ENCODE results near the gene KIF18B. TPM values are rescaled to one million over a fixed set of nuclear protein-coding genes. Genes with fewer than 3 reads are reported as not detected.

KIF18B gene
- total and polyA plus RNA-seq, 2 donors (not counting 1 experiment from before 2014, with no cell fraction given), result 0.99 to 2.5 TPM

- H3K36me3 ChIP-seq (ENCODE audit: control insufficient read depth, insufficient read depth, low read length), result no peaks in the 10 kb centered on the region
- peaks cover 17% of the 10 kb centered on the region for H3K27me3 ChIP-seq (ENCODE audit: control insufficient read depth, insufficient read depth, low read length)
- TF ChIP-seq CTCF (conservative IDR thresholded peaks at IDR 0.05 in 1 of 2, IDR thresholded peaks at IDR 0.05 in 1 of 2; ENCODE audit: low read depth in 1 of 2, low read length in 2 of 2), result no peak
- no peak for TF ChIP-seq EZH2 (IDR thresholded peaks at IDR 0.05; ENCODE audit: low read length, missing control alignments)
- peak overlapping the region; percentile 13 for H3K27ac ChIP-seq (ENCODE audit: insufficient read depth, low read length)
- H3K4me3 ChIP-seq (replicated peaks in 1 of 4; ENCODE audit: control extremely low read depth in 1 of 4, insufficient read depth in 1 of 4, low read depth in 3 of 4, low read length in 4 of 4), result peak overlapping the region; percentile 1 to 30 (median 11)
- no peak overlapping the region for H2AFZ ChIP-seq (ENCODE audit: low read length)
- H3K79me2 ChIP-seq (ENCODE audit: control insufficient read depth, insufficient read depth, low read length), result no peaks in the 10 kb centered on the region
- peaks cover 16% of the 10 kb centered on the region for H3K4me1 ChIP-seq (ENCODE audit: control insufficient read depth, extremely low read depth, insufficient read depth, low read length)
- DNase-seq (ENCODE audit: low read depth in 2 of 2), result peak; percentile 57 to 91
- no peak overlapping the region for H3K9ac ChIP-seq (ENCODE audit: insufficient read depth, low read length)
- H4K20me1 ChIP-seq (ENCODE audit: control insufficient read depth, extremely low read depth, insufficient read depth, low read length), result no peaks in the 10 kb centered on the region
- peak overlapping the region; percentile 73 for H3K4me2 ChIP-seq (ENCODE audit: extremely low read depth, insufficient read depth, low read length)
- no peaks in the 10 kb centered on the region for H3K9me3 ChIP-seq (ENCODE audit: control insufficient read depth, insufficient read depth, low read depth, low read length)
These were observed 33.8 kb upstream of the KIF18B start for GRCh38 chr17:44981221-44981968.

GRCh38 chr17:44979426-44979995, 31.9 kb upstream of the KIF18B start:
- no peak overlapping the region for H3K27ac ChIP-seq (ENCODE audit: insufficient read depth, low read length)
- H2AFZ ChIP-seq (ENCODE audit: low read length), result no peak overlapping the region
- H3K9me3 ChIP-seq (ENCODE audit: control insufficient read depth, insufficient read depth, low read depth, low read length), result no peaks in the 10 kb centered on the region
- no peak overlapping the region for H3K4me3 ChIP-seq (replicated peaks in 1 of 4; ENCODE audit: control extremely low read depth in 1 of 4, insufficient read depth in 1 of 4, low read depth in 3 of 4, low read length in 4 of 4)
- peaks cover 16% of the 10 kb centered on the region for H3K4me1 ChIP-seq (ENCODE audit: control insufficient read depth, extremely low read depth, insufficient read depth, low read length)
- no peak for TF ChIP-seq CTCF (conservative IDR thresholded peaks at IDR 0.05 in 1 of 2, IDR thresholded peaks at IDR 0.05 in 1 of 2; ENCODE audit: low read depth in 1 of 2, low read length in 2 of 2)
- no peak for TF ChIP-seq EZH2 (IDR thresholded peaks at IDR 0.05; ENCODE audit: low read length, missing control alignments)
- H3K36me3 ChIP-seq (ENCODE audit: control insufficient read depth, insufficient read depth, low read length), result no peaks in the 10 kb centered on the region
- no peaks in the 10 kb centered on the region for H4K20me1 ChIP-seq (ENCODE audit: control insufficient read depth, extremely low read depth, insufficient read depth, low read length)
- H3K9ac ChIP-seq (ENCODE audit: insufficient read depth, low read length), result no peak overlapping the region
- H3K79me2 ChIP-seq (ENCODE audit: control insufficient read depth, insufficient read depth, low read length), result no peaks in the 10 kb centered on the region
- H3K27me3 ChIP-seq (ENCODE audit: control insufficient read depth, insufficient read depth, low read length), result peaks cover 10% of the 10 kb centered on the region
- H3K4me2 ChIP-seq (ENCODE audit: extremely low read depth, insufficient read depth, low read length), result peak overlapping the region; percentile 59
- DNase-seq (ENCODE audit: low read depth in 2 of 2), result peak in 1 of 2 donors; percentile 84

GRCh38 chr17:44978807-44979206, 31.2 kb upstream of the KIF18B start:
- Histone ChIP-seq H3K9me3 (ENCODE audit: control insufficient read depth, insufficient read depth, low read depth, low read length) (no peaks in the 10 kb centered on the region), H2AFZ (ENCODE audit: low read length) (no peak overlapping the region), H3K4me1 (ENCODE audit: control insufficient read depth, extremely low read depth, insufficient read depth, low read length) (peaks cover 16% of the 10 kb centered on the region), H4K20me1 (ENCODE audit: control insufficient read depth, extremely low read depth, insufficient read depth, low read length) (no peaks in the 10 kb centered on the region), H3K27me3 (ENCODE audit: control insufficient read depth, insufficient read depth, low read length) (peaks cover 10% of the 10 kb centered on the region), H3K36me3 (ENCODE audit: control insufficient read depth, insufficient read depth, low read length) (no peaks in the 10 kb centered on the region), H3K9ac (ENCODE audit: insufficient read depth, low read length) (no peak overlapping the region), H3K27ac (ENCODE audit: insufficient read depth, low read length) (no peak overlapping the region), H3K79me2 (ENCODE audit: control insufficient read depth, insufficient read depth, low read length) (no peaks in the 10 kb centered on the region), H3K4me3 (replicated peaks in 1 of 4; ENCODE audit: control extremely low read depth in 1 of 4, insufficient read depth in 1 of 4, low read depth in 3 of 4, low read length in 4 of 4) (no peak overlapping the region), H3K4me2 (ENCODE audit: extremely low read depth, insufficient read depth, low read length) (no peak overlapping the region)
- DNase-seq (ENCODE audit: low read depth in 2 of 2), result no peak
- TF ChIP-seq EZH2 (IDR thresholded peaks at IDR 0.05; ENCODE audit: low read length, missing control alignments) (no peak), CTCF (conservative IDR thresholded peaks at IDR 0.05 in 1 of 2, IDR thresholded peaks at IDR 0.05 in 1 of 2; ENCODE audit: low read depth in 1 of 2, low read length in 2 of 2) (no peak)

Data from fibroblast of lung (primary cell).